IMR-90 (cell line): ENCODE measurements around the gene CD274. TPM values are rescaled to one million over a fixed set of nuclear protein-coding genes. Genes with fewer than 3 reads are reported as not detected.

Experiments used
- ATAC-seq: fragments of 200-7000 bp; cut with Tn5 transposase; 2 replicates; pipeline ENCODE4 v1.9.1; 2020; ENCODE audit warnings: low read depth, mild to moderate bottlenecking, moderate library complexity
- BruUV-seq: library from RNA; stranded (reverse); fragments of 400-500 nt; replicated peaks from 2 replicates; lab custom pipeline; 2021; lab: Mats Ljungman, UMichigan
- CTCF ChIA-PET: fragments of 300-600 bp; formaldehyde crosslinking; extraction: SDS; loops from one replicate; lab custom pipeline; 2021; ENCODE audit warnings: antibody characterized with exemption; lab: Yijun Ruan, JAX
- POLR2A ChIA-PET: fragments of 300-600 bp; sonication (Branson Sonifier 250); formaldehyde crosslinking; loops from one replicate; lab custom pipeline; 2022; ENCODE audit warnings: antibody characterized with exemption; ENCODE audit not compliant: unreplicated experiment; lab: Charles Lee
- DNase-seq: peaks from one replicate; pipeline ENCODE4 v3.0.0; 2013
- H2AFZ ChIP-seq: replicated peaks from 2 replicates; pipeline ENCODE3; 2013; ENCODE audit warnings: low read length, mild to moderate bottlenecking; ENCODE audit not compliant: poor library complexity
- H2AK5ac ChIP-seq: 2 replicates; pipeline ENCODE4 v1.6.1; 2013; ENCODE audit warnings: low read depth, low read length, inconsistent platforms
- H2AK9ac ChIP-seq: replicated peaks from 2 replicates; pipeline ENCODE3; 2013; ENCODE audit warnings: mild to moderate bottlenecking, low read depth, low read length, moderate library complexity; ENCODE audit not compliant: poor library complexity
- H2BK120ac ChIP-seq: 2 replicates; pipeline ENCODE4 v1.6.1; 2013; ENCODE audit warnings: low read depth, low read length, inconsistent platforms
- H2BK15ac ChIP-seq: 3 replicates; pipeline ENCODE4 v1.6.1; 2013; ENCODE audit warnings: low read depth, low read length, inconsistent platforms
- H2BK20ac ChIP-seq: 2 replicates; pipeline ENCODE4 v1.6.1; 2013; ENCODE audit warnings: low read depth, mild to moderate bottlenecking, inconsistent platforms, low read length, moderate library complexity
- H2BK5ac ChIP-seq: 2 replicates; pipeline ENCODE4 v1.6.1; 2013; ENCODE audit warnings: mild to moderate bottlenecking, low read depth, low read length, inconsistent platforms; ENCODE audit not compliant: poor library complexity, severe bottlenecking
- H3K14ac ChIP-seq: replicated peaks from 2 replicates; pipeline ENCODE4 v1.6.1; 2013; ENCODE audit warnings: low read depth, low read length, inconsistent platforms
- H3K18ac ChIP-seq: 2 replicates; pipeline ENCODE4 v1.6.1; 2013; ENCODE audit warnings: low read depth, low read length, control low read depth
- H3K23ac ChIP-seq: 2 replicates; pipeline ENCODE4 v1.6.1; 2013; ENCODE audit warnings: low read depth, low read length, inconsistent platforms
- H3K27ac ChIP-seq: 2 replicates; pipeline ENCODE4 v1.5.1; 2013; ENCODE audit warnings: mild to moderate bottlenecking, control low read depth, low read length; ENCODE audit not compliant: insufficient read depth
- H3K27me3 ChIP-seq: 2 replicates; pipeline ENCODE4 v1.6.1; 2013; ENCODE audit warnings: low read length; ENCODE audit not compliant: control insufficient read depth, insufficient read depth
- H3K36me3 ChIP-seq: 2 replicates; pipeline ENCODE4 v1.6.1; 2013; ENCODE audit warnings: low read length, mixed read lengths; ENCODE audit not compliant: control insufficient read depth, insufficient read depth
- H3K4ac ChIP-seq: 2 replicates; pipeline ENCODE4 v1.6.1; 2013; ENCODE audit warnings: low read depth, low read length, inconsistent platforms
- H3K4me1 ChIP-seq: 2 replicates; pipeline ENCODE4 v1.6.1; 2013; ENCODE audit warnings: low read length, mixed read lengths; ENCODE audit not compliant: control insufficient read depth, insufficient read depth
- H3K4me2 ChIP-seq: 2 replicates; pipeline ENCODE4 v1.6.1; 2013; ENCODE audit warnings: low read depth, mild to moderate bottlenecking, control low read depth, low read length, moderate library complexity
- H3K4me3 ChIP-seq: 2 replicates; pipeline ENCODE4 v1.5.1; 2013; ENCODE audit warnings: low read depth, mild to moderate bottlenecking, control low read depth, low read length, moderate library complexity; ENCODE audit not compliant: insufficient read depth
- H3K56ac ChIP-seq: 2 replicates; pipeline ENCODE4 v1.6.1; 2013; ENCODE audit warnings: low read length, inconsistent platforms; ENCODE audit not compliant: insufficient read depth; ENCODE audit errors: extremely low read depth
- H3K79me1 ChIP-seq, 2 experiments: 2 replicates each; pipeline ENCODE4 v1.6.1; 2013; ENCODE audit warnings: low read length in 2 of 2, inconsistent platforms in 1 of 2, low read depth in 1 of 2
- H3K9ac ChIP-seq: 2 replicates; pipeline ENCODE4 v1.6.1; 2013; ENCODE audit warnings: low read depth, low read length, control low read depth
- H3K9me1 ChIP-seq: 2 replicates; pipeline ENCODE4 v1.6.1; 2013; ENCODE audit warnings: low read length, inconsistent platforms; ENCODE audit not compliant: insufficient read depth
- H3K9me3 ChIP-seq: 2 replicates; pipeline ENCODE4 v1.6.1; 2013; ENCODE audit warnings: low read length; ENCODE audit not compliant: control insufficient read depth, insufficient read depth
- H4K20me1 ChIP-seq: 2 replicates; pipeline ENCODE4 v1.6.1; 2013; ENCODE audit warnings: low read length, inconsistent platforms; ENCODE audit not compliant: insufficient read depth
- H4K5ac ChIP-seq: 2 replicates; pipeline ENCODE4 v1.6.1; 2013; ENCODE audit warnings: mild to moderate bottlenecking, low read depth, low read length, control low read depth
- H4K8ac ChIP-seq, 2 experiments: 2 replicates each; pipeline ENCODE4 v1.6.1; 2013; ENCODE audit warnings: low read depth in 2 of 2, low read length in 2 of 2, control low read depth in 1 of 2, inconsistent platforms in 1 of 2
- H4K91ac ChIP-seq: 2 replicates; pipeline ENCODE4 v1.6.1; 2013; ENCODE audit warnings: low read depth, low read length, inconsistent platforms; ENCODE audit not compliant: insufficient read depth
- BHLHE40 ChIP-seq: fragments of 150-350 bp; IDR thresholded peaks from 2 replicates; pipeline ENCODE4 v1.6.1; 2016; ENCODE audit warnings: mild to moderate bottlenecking, low read depth, low read length
- RAD21 ChIP-seq: IDR thresholded peaks from 2 replicates; pipeline ENCODE4 v1.6.1; 2012; ENCODE audit warnings: low read length, improper control_type of control experiment
- SMC3 ChIP-seq: fragments of 150-350 bp; IDR thresholded peaks from 2 replicates; pipeline ENCODE4 v1.6.1; 2016; ENCODE audit warnings: low read depth, mild to moderate bottlenecking, antibody characterized with exemption, low read length, moderate library complexity
- WGBS, 2 experiments: methylation state at CpG; one replicate each; pipeline versions ENCODE4 v1.1.5 to v1.1.7; 2013; ENCODE audit warnings: missing lambda C conversion rate in 2 of 2; ENCODE audit not compliant: insufficient read length in 1 of 2; ENCODE audit errors: extremely low coverage in 2 of 2; 5-methylcytosine and 5-hydroxymethylcytosine counted together
- dilution Hi-C: fragments of 300-500 bp; cut with HindIII; formaldehyde crosslinking; loops from one replicate; pipeline ENCODE4 v1.14.3; 2018; ENCODE audit warnings: low sequenced_read_pairs; ENCODE audit not compliant: unreplicated experiment
- in situ Hi-C: fragments of 300-500 bp; cut with MboI; formaldehyde crosslinking; loops from 3 replicates; pipeline ENCODE4 v1.14.3; 2019; ENCODE audit warnings: low sequenced_read_pairs, inconsistent platforms, mixed read lengths
- intact Hi-C: fragments of 100-400 bp; cut with micrococcal nuclease; formaldehyde crosslinking; loops from 2 replicates; pipeline ENCODE4 v1.10.0; 2022
- polyA plus RNA-seq, 3 experiments: library from polyadenylated mRNA; depleted of rRNA; stranded (reverse); fragments of >200 nt; gene quantifications; 2 replicates each; pipeline ENCODE4 v1.2.3, GENCODE V29; 2012; ENCODE audit warnings: low replicate concordance in 1 of 3
- total RNA-seq: library from RNA; depleted of rRNA; stranded (reverse); fragments of >200 nt; gene quantifications from 2 replicates; pipeline ENCODE4 v1.2.3, GENCODE V29; 2012
- TF ChIP-seq, protein P1 (sequence below): conservative IDR thresholded peaks from 2 replicates; pipeline ENCODE4 v1.5.1; 2012; ENCODE audit warnings: mild to moderate bottlenecking, low read depth, low read length, improper control_type of control experiment

CD274 gene
- total and polyA plus RNA-seq, 2 of the 4 experiments (the other 2 are of a cell fraction): 17.4 to 19.4 TPM

DNA sequence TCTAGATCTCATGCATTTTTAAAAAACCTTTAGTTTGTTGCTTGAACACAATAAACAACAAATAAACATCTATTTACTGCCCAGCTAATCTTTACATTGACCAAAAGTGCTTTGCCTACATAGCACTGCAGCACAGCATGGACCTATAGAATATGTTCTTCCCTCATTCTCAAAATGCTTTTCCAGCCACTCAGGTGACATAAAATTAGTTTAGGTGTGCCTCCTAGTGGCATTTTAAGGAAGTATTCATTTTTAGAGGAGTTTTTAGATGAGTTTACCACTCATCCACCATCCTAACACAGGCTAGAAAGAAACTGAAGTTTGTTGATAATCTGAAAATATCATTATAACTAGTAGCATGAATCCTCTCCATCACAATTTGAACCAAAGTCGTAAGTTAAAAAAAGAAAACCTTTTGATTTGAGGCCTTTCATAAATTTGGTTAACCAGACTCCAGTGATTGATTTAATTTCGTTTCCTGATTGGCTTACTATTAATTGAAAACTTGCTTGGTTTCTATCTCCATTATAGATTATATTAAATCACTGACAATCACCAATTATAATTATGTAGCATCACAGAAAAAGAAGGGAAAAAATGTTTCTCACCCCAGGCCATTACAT is 25.2 kb upstream of the CD274 start:
- Histone ChIP-seq H3K14ac (no peak overlapping the region), H4K91ac (no peak overlapping the region), H3K4me2 (no peak overlapping the region), H3K9me3 (no peaks in the 10 kb centered on the region), H4K5ac (no peak overlapping the region), H3K36me3 (0 out of 2 replicates have a peak, but pooled peaks cover 2% of the 10 kb centered on the region), H3K4ac (no peak overlapping the region), H3K9me1 (peaks cover 8% of the 10 kb centered on the region), H3K27ac (no peak overlapping the region), H3K23ac (no peak overlapping the region), H4K20me1 (no peaks in the 10 kb centered on the region), H3K4me3 (no peak overlapping the region), H2BK120ac (no peak overlapping the region), H2AFZ (no peak overlapping the region), H2AK5ac (no peak overlapping the region), H2BK15ac (no peak overlapping the region), H3K79me1 (peaks cover 2 to 3% of the 10 kb centered on the region in 2 experiments; a peak in 2 of 4 replicates), H3K4me1 (no peaks in the 10 kb centered on the region), H2AK9ac (no peak overlapping the region), H3K9ac (no peak overlapping the region), H4K8ac (no peak overlapping the region), H2BK20ac (no peak overlapping the region), H3K27me3 (no peaks in the 10 kb centered on the region), H3K18ac (no peak overlapping the region), H3K56ac (no peak overlapping the region), H2BK5ac (no peak overlapping the region)
- intact Hi-C loops: no loop called here
- dilution Hi-C loops: no loop called here
- ChIA-PET POLR2A (interaction anchor here (0.6 kb wide), 1 partner anchor 192 kb away, joined by 3 read pairs; no protein-coding TSS in a partner anchor), CTCF (interaction anchor here (0.5 to 0.6 kb wide), 2 partner anchors 9 to 1344 kb away, joined by 3 to 5 read pairs; no protein-coding TSS in a partner anchor)
- TF ChIP-seq SMC3 (peak; percentile 40; the same call in 1 of the 2 replicates), BHLHE40 (no peak), RAD21 (peak; percentile 39; the same call in 1 of the 2 replicates)
- TF ChIP-seq, protein P1, sequence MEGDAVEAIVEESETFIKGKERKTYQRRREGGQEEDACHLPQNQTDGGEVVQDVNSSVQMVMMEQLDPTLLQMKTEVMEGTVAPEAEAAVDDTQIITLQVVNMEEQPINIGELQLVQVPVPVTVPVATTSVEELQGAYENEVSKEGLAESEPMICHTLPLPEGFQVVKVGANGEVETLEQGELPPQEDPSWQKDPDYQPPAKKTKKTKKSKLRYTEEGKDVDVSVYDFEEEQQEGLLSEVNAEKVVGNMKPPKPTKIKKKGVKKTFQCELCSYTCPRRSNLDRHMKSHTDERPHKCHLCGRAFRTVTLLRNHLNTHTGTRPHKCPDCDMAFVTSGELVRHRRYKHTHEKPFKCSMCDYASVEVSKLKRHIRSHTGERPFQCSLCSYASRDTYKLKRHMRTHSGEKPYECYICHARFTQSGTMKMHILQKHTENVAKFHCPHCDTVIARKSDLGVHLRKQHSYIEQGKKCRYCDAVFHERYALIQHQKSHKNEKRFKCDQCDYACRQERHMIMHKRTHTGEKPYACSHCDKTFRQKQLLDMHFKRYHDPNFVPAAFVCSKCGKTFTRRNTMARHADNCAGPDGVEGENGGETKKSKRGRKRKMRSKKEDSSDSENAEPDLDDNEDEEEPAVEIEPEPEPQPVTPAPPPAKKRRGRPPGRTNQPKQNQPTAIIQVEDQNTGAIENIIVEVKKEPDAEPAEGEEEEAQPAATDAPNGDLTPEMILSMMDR: peak; percentile 43
- no TSS peak for BruUV-seq
- DNase-seq: no peak
- WGBS, 2 experiments: no CpG with 5 or more reads among the region's 2 CpGs
- ATAC-seq: no peak
- in situ Hi-C loops: loop anchor here (25.0 kb wide), 1 partner anchor 663 kb away; no protein-coding TSS in a partner anchor
